HG03135 (cell line): ENCODE results near the gene BRI3.

Experiments
- ATAC-seq: cut with Tn5 transposase; IDR thresholded peaks from one replicate; pipeline ENCODE4 v1.9.1; 2021; ENCODE audit warnings: mild to moderate bottlenecking, moderate library complexity; ENCODE audit not compliant: unreplicated experiment

BRI3 gene

DNA sequence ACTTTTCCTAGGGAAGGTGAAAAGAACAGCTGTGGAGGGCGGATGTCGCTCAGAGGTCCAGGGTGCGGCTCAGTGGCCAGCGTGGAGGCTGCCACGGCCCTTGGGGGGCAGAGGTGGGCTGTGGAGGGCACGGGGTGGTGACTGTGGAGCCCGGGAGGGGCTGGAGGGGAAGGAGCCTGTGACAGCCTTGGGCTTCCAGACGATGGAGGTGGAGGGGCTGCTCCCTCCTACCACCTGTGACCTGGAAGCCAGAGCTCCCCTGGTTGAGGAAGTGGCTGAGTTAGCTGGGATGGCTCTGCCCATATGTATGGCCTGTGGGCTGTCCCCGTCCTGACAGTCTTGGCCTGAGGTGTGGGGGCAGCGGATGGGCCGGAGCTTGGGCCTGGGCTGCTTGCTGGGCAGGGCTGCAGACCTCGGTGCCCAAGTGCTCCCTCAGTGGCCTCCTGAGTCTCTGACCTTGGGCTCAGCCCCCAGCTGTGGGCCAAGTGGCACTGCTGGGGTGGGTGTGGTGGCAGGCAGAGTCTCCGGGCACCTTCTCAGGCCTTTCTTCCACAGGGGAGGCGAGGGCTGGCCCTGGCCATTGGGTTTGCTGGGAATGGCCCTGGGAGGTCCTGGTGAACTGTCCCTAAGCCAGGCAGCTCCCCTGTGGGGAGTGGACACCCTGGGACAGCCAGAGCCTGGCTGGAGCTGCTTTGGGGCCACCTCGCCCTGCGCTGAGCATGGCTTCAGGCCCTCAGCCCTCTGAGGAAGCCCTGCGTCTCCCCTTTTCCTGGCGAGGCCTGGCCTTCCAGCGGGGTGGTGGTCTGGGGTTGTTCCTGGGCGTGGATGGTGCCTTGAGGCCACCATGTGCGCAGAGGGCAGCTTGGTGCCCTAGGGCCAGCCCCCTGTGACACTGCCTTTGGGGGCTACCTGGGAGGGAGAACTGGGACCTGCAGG is 3.9 kb downstream of the BRI3 start:
- ATAC-seq, result no peak

DNA sequence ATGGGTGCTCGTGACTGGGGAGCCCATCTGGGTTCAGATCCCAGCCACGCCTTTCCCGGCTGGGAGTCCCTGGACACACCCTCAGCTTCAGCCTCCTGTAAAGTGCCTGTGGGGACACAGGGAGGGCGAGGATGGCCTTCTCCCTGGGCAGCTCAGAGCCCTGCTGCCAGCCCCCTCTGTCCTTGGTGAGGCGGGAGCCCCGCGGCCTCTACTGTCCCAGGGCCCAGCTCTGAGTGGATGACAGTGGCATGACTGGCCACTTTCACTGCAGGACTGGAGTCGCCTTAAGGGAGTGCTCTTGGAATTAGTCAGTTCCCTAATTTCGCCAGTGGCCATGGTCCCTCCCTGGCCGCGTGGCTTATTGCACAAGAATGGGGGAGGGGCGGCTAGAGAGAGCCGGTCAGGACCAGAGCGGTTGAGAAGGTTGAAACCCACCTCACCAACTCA is 4.6 kb downstream of the BRI3 start:
- no peak for ATAC-seq

DNA sequence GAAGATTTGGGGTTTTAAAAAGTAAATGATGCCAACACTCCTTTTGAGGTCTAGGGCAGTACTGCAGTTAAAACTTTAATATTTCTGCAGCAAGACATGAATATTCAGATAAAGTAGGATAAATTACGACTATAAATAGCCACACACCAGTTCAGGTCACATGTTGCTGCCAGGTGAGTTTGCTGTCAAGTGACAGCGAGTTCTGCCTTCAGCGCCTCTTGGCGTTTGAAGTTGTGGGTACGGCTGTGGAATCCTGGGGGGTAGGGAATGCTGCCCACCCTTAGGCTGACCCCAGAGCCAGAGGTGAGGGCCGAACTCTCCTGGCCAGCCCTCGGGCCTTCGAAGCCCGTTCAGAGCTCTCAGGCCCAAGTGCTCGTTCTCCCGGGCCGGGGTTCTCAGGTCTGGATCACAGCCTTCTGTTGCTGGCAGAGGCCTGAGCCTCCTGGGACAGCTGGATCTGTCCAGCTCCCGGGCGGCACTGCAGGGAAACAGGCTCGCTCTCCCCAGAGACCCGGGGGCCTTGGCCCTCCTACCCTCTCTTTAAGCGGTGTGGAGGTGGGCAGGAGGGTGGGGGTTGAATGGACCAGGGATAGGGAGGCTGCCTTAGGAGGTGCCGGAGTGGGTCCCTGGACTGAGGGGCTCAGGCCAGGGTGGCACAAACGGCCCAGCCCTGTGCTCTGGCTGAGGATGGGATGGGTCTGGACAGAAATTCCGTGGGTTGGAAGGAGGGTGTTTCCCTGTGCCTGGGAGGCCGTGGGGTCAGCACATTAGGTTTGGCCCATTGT is 5.4 kb downstream of the BRI3 start:
- ATAC-seq, result no peak

DNA sequence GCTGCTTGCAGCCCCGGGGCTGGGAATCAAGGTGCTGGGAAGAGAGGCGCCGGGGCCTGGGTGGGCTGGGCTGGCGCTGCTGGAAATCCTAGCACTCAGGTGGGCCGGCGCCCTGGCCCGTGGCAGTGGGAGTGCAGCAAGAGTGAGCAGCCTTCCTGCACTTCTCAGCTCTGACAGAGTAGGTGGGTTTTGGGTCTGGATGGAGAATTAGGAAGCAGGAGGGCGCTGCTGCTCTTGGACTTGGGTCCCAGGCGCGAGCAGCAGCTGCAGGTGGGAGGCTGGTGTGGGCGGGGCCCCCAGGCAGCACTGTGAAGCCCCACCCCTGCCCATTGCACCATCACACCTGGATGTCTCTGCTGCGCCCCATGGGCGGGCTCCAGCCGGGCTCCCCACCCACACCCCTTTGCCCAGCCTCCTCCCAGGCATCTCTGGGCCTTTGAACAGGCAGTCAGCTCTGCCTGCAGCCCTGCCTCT is 6.0 kb downstream of the BRI3 start:
- ATAC-seq, result no peak

DNA sequence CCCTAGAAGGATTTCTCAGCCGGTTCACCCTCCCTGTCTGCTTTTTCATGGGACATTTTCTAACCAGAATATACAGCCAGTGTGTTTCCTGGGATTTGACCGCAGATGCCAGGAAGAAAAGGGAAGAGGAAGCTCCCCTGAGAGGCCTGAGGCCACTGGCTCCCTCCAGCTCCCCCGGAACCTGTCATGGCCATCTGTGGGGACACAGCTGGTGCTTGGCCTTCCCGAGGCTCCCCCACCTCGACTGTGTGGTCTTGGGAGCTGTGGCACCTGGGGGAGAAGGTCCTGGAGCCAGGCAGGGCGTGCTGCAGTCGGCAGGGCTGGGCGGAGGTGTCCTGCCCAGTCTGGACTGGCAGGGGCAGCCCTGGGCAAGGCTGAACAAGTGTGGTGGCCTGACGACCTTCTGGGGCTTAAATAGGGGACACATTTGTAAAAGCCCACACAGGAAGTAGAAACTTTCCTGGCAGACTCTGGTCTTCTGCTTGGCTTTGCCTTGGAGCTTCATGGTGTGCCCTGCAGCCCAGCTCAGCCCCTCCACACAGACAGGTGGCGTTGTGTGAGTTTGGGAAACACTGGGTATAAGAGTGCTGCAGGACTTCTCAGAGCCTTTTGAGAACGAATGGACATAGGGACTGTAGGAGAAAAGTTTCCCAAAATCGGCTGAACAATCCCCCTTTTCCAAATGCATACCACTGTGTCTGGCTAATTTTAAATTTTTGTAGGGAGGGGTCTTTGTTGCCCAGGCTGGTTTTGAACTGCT is 6.8 kb downstream of the BRI3 start:
- no peak for ATAC-seq

DNA sequence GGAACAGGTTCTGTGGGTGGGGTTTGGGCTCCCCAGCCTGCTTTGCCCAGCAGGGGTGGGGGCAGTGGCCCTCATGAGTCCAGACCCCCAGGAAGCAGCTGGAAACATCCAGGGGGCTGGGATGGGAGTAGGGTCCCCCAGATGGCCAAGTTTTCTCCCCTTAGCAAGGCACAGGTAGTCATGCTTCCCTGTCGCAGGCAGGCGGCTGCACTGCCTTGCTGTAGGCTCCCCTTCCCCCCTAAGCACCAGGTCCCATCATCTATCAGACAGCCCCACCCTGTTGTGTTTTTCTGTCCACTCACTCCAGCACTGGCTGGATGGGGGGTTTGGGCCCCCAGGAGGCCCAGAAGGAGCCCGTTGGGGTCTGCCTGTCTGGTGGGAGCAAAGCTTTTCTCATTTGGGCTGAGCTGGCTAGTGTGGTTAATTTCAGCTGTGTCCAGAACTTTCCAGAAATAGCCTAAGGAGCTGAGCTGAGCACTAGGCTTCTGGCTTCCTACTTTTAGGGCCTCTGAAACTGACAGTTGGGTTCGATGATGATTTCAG is 7.9 kb downstream of the BRI3 start:
- no peak for ATAC-seq

DNA sequence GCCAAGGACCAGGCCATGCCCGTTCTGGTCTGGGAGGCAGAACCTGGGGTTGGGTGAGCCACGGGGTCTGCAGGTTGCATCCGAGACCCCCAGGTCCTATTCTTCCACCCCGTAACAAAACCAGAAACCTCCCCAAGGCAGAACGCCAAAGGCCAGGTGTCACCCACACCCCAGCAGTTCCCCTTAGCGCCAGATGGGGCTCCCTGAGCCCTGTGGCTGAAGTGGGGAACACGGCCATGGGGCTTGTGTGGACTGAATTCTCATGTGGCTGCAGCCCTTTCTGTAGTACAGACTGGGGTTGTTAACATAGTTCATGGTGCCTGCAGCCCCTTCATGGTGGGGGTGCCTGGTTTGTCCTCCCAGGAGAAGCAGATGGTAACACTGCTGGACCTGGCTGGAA is 10.2 kb downstream of the BRI3 start:
- ATAC-seq, result no peak

DNA sequence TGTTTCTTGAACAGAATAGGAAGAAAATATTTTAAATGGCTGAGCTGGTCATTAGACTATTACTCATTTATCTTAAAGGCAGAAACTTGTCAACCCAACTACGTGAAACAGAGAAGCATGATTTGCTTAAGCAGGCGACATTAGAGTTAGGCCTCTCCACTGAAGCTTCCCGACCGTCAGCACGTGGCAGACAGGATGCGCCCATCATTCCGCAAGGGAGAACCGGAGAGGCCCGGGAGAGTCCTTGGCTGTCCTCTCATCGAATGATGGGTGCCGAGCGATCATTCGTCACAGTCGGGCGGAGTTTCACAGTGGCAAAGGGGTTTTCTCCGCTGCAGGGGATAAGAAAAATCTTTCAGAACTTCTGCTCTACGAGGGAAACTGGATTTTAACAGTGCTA is 11.8 kb downstream of the BRI3 start:
- ATAC-seq, result no peak

DNA sequence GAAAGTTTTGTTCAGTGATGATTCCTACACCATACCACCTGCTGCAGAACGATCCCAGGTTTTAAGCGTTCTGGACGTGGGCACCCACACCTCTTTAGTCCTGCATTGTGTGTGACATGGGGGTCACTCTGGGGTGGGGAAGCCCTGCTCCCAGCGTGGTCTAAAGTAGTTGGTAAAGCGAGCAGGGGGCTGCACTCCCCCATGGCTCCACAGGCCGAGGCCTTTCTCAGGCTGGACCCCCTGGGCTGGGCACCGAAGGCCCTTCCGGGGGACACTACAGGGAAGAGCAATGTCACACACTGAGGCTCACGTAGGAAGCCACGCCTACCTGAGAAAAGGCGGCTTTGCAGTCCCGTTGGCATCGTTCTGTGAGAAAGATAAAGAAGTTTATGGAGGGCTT is 12.3 kb downstream of the BRI3 start:
- ATAC-seq, result no peak

DNA sequence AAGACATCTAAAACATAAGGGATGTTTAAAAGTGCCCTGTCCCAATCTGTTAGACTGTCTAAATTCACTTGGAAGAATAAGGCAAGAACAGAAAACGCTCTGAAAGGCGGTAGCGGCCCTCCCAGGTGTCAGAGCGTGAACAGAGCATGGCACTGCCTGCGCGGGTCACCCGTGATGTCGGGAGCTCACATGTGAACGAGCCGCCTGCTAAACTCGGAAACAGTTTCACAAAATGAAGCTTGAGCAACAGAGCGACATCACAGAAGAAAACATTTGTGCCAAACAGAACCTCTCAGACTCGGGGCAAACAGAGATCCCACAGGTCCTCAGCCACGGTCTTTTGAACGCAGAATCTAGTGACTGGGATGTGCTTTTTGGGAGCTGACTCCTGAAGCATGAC is 12.8 kb downstream of the BRI3 start:
- no peak for ATAC-seq

DNA sequence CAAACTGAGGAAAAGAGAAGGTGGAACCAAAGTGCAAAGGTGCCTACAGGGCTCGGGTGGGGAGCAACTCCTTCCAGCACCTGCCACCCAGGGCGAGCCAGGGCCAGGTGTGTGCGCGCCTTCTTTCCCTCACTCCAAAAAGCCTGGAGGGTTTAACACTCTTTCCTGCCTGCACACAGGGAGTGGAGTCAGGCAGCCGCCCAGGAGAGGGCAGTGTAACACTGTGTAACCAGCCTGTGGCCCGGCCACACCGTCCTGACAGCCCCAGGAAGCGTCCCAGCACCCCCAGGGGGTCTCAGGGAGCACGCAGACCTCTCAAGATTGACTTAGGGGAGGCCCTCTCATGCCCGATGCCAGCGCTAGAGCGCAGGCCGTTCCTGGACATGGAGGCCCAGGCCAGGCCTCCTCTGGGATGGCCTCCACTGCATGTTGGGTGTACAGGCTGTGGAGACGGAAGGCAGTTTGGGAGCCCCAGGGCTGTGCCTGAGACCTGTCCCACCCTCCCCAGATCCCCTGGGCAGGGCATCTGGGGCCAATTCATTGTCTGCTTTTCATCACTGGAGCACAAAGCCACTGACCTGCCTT is 13.4 kb downstream of the BRI3 start:
- peak; percentile 72 for ATAC-seq

DNA sequence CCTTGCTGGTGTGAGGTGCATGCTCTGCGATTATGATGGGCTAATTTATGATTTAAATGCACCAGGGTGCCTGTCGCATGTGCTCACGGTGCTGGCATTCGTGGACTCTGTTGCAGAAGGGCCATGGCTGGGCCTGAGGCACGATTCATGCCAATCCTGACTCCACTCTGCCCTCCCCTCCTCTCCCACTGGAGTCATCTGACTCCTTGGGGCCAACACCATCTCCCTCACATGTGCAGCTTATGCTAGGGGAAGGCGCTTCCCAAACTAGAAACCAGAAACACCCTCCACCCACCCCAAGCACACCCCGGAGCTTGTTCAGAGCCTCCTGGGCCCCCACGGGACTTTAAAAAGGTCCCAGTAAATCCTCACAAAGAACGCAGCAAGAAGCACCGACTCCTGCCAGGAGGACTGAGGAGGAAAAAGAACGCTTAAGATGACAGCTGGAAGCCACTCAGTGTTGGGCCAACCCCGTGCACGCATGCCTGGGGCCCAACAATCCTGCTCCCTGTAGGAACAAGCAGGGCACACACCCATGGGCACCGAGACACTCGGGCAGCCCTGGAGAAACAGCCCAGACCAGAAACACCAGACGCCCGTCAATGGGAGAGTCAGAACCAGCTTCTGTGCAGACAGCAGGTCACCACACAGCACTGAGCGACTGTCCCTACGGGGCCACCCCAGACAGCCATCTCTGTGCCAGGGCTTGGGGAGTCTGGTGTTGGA is 14.1 kb downstream of the BRI3 start:
- ATAC-seq, result no peak

DNA sequence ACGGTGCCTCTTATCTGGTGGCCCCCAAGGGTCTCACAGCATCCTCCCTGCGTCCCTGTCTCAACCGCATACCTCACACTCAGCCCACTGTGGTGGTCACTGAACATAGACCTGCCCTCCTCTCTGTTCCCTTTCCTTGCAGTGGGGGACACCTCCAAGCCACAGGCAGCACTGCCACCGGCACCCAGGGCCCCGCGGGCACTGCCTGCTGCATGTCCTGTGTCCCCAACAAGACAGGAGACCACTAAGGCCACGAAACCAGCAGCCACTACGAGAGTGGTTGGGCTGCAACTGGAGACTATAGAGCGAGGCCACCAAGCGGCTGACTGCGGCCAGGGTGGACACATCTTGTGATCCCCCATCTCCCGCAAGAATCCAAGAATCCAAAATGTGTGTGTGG is 15.3 kb downstream of the BRI3 start:
- no peak for ATAC-seq

DNA sequence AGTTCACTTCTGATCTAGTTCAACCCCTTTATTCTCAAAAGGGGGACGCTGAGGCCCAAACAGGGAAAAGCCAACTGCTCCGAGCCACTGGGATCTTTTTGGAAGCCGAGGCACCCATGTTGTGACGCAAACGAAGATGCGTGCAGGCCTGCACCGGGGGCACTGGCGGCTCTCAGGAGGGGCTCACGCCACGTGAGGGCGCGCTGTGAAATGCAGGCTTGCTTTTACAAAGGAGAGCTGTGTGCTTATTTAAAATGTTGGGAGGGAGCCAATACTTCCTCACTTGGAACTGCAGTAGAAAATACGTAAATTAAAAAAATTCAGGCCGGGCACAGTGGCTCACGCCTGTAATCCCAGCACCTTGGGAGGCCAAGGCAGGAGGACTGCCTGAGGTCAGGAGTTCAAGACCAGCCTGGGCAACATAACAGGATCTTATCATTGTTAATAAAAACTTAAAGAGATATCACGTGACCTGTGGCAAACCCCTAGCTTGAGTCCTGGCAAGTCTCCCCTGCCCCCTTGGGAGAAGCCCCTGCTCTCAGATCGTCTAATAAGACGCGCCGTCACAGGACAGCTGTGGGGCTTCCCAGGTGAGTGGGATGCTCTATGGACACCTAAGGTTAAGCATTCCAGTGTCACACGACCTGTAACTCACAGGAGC is 16.3 kb downstream of the BRI3 start:
- ATAC-seq, result no peak

DNA sequence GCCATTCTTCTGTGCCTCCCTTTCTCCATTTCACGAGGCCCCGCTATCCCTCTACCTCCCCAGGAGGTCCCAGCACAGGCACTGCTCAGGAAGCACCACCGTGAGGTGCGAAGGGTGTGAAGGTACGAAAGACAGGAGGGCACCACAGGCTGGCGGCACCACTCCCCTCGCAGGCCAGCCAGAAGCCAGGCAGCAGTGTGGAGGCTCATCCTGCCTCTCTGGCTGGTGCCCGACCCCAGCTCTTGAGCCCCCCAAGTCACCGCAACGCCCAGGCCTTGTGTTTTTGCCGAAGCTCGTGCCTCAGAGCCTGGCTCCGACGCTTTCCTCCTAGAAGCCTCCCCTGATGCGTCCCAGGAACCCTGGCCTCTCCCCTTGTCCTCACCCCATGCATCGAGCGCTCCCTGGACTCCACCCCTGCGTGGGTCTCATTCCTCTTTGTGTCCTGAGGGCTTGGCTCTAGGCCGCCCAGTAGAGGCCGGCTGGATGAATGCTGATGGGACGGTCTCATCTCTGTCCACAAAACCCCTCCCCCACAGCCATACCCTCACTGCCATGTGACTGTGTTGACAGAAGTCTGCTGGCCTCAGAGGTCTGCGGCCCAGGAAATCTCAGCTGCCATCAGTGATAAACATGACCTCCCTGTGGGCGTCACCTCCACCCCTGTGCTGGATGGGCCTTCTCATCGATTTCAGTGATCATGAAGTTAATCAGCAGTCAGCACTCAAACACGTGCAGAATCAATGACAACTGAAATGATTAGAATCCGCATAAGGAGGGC is 19.3 kb downstream of the BRI3 start:
- ATAC-seq, result no peak

DNA sequence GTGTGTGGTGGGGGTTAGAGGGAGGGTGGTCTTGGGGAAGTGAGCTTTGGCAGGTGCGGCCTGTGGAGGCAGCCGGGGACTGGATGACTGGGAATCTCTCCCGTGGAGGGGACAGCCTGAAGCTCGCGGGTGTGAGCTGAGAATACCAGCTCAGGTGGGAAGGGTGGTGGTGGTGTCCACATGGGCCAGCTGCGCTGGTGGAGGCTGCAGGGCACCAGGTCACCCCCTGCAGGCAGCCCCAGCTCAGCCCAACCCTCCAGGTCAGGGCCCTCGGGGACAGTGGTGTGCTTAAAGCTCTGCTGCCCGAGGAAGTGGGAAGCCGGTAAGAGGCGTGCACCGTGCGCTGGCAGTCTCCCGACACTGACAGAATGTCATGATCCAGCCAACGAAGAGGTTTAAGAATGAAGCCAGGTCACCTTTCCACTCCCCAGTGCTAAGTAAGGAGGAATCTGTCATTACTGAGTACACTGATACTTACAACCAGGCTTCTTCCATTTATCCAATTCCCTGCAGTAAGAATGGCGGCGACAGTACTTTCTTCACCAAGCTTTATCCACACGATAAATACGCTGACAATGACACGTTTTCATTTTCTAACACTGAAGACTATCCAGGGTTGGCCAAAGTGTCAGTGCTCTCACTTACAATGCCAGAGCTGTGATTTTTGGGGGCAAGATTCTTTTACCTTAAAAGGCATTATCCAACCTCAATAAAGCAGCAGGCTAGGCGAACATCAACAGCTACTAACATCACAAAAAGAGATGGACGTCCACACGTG is 20.4 kb downstream of the BRI3 start:
- ATAC-seq, result no peak

DNA sequence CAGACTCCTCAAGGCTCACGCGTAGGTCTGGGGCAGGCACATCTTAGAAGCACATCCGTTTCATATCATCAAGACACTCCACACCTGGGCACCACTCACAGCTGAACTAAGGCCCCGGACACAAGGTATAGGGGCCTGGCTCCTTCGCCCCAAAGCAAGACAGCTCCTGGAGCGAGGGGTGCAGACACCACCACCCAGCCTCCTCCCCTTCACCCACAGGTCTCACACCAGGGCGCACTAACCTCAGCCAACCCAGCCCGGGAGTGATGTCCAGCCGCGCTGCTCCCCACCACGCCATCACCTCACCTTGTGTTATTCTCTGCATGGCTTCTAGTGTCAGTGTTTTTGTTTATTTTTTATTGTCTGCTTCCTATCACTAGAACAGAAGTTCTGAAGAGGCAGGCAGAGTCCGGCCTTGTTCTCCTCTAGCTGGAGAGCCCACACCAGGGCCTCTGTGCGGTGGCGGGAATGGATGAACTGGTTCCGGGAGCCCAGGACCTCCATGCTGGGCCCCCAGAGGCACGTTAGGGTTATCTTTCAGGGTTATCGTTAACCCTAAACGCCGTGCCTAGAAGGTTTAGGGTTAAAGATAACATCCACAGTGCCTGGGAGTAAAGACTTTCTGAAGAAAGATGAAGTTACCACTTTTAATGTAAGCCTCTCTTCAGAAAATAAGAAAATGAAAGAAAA is 21.8 kb downstream of the BRI3 start:
- ATAC-seq, result no peak
